ENCODE results near the gene PNPLA3.

Gene PNPLA3

GRCh38 chr22:43988116-43988820, 64.7 kb downstream of the PNPLA3 start:
- no peak overlapping the region for H3K4me3 Mint-ChIP-seq
- peaks cover 12% of the 10 kb centered on the region for H3K36me3 Mint-ChIP-seq
- peaks cover 4% of the 10 kb centered on the region for H3K4me1 Mint-ChIP-seq
- no peaks in the 10 kb centered on the region for H3K9me3 Mint-ChIP-seq
- H3K27ac Mint-ChIP-seq = peak overlapping the region; percentile 69
- H3K27me3 Mint-ChIP-seq = no peaks in the 10 kb centered on the region

GRCh38 chr22:43988960-43989359, 65.4 kb downstream of the PNPLA3 start:
- Mint-ChIP-seq H3K36me3 (peaks cover 16% of the 10 kb centered on the region), H3K27ac (no peak overlapping the region), H3K9me3 (no peaks in the 10 kb centered on the region), H3K4me1 (peaks cover 10% of the 10 kb centered on the region), H3K27me3 (no peaks in the 10 kb centered on the region), H3K4me3 (no peak overlapping the region)

DNA sequence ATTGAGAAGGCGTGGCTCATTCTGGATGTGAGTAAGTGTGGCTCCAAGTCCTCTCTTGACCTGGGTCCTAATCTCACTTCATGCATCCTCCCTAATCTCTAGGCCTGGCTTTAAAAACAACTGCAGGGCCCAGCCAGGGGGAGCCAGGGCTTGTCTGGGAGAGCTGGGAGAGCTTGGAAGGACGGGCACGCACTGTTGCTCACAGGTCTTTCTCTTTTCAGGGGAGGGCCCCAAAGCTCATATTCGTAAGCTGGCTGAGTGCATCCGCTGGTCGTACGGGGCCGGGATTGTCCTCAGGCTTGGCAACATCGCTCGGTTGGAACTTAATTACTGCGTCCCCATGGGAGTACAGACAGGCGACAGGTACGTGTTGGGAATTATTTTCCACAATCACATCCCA, 66.4 kb downstream of the PNPLA3 start:
- Mint-ChIP-seq H3K27me3 (no peaks in the 10 kb centered on the region), H3K4me1 (peaks cover 13% of the 10 kb centered on the region), H3K36me3 (peaks cover 16% of the 10 kb centered on the region), H3K27ac (no peak overlapping the region), H3K9me3 (no peaks in the 10 kb centered on the region), H3K4me3 (no peak overlapping the region)

DNA sequence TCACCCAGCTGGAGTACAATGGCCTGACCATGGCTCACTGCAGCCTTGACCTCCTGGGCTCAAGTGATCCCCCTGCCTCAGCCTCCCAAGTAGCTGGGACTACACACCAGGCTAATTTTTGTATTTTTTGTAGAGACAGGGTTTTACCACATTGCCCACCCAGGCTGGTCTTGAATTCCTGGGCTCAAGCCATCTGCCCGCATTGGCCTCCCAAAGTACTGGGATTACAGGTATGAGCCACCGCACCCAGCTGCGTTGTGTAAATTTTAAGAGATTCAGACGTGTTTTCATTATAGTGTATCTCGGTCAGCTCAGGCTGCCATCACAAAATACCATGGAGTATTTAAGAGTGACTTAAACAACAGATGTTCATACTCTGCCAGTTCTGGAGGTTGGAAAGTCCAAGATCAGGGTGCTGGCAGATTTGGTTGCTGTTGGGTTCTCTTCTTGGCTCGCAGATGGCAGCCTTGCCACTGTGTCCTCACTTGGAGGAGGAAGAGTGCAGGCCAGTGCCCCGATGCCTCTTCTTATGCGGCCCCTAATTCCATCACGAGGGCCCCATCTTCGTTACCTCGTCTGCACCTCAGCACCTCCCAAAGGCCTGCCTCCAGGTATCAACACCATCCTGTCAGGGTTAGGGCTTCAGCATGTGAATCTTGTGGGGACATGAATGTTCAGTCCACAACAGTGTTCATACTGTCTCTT, 67.9 kb downstream of the PNPLA3 start:
- no peaks in the 10 kb centered on the region for H3K27me3 Mint-ChIP-seq
- peaks cover 14% of the 10 kb centered on the region for H3K36me3 Mint-ChIP-seq
- no peaks in the 10 kb centered on the region for H3K9me3 Mint-ChIP-seq
- H3K27ac Mint-ChIP-seq = no peak overlapping the region
- H3K4me3 Mint-ChIP-seq = no peak overlapping the region
- H3K4me1 Mint-ChIP-seq = peaks cover 22% of the 10 kb centered on the region

- H3K27me3 Mint-ChIP-seq = no peaks in the 10 kb centered on the region
- no peak overlapping the region for H3K27ac Mint-ChIP-seq
- peaks cover 24% of the 10 kb centered on the region for H3K4me1 Mint-ChIP-seq
- peaks cover 17% of the 10 kb centered on the region for H3K36me3 Mint-ChIP-seq
- H3K4me3 Mint-ChIP-seq = no peak overlapping the region
- no peaks in the 10 kb centered on the region for H3K9me3 Mint-ChIP-seq
Measured at GRCh38 chr22:43992331-43992821, 68.8 kb downstream of the PNPLA3 start.

GRCh38 chr22:43993072-43993760, 69.6 kb downstream of the PNPLA3 start:
- Mint-ChIP-seq H3K27me3 (no peaks in the 10 kb centered on the region), H3K9me3 (no peaks in the 10 kb centered on the region), H3K36me3 (peaks cover 17% of the 10 kb centered on the region), H3K4me1 (peaks cover 24% of the 10 kb centered on the region), H3K4me3 (no peak overlapping the region), H3K27ac (peak overlapping the region; percentile 76)

DNA sequence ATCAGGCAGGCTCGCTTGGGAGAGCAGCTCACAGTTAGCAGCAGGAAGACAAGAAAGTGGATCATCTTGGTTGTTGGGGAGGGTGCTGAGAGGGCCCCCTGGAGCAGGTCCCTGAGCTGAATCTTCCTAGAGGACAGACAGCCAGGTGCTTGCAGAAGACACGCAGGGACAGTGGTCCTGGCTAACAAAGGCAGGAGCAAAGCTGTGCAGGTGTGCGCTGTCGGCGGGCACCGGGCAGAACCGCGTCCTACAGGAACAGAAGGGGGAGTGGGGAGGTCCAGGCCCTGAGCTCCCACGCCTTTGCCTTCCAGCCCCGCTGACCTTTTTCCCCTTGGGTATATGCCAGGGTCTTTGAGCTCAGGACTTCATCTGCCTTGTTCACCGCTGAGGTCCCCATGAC, 70.4 kb downstream of the PNPLA3 start:
- peaks cover 21% of the 10 kb centered on the region for H3K36me3 Mint-ChIP-seq
- H3K9me3 Mint-ChIP-seq = no peaks in the 10 kb centered on the region
- H3K4me3 Mint-ChIP-seq = peak overlapping the region; percentile 44
- H3K4me1 Mint-ChIP-seq = peaks cover 24% of the 10 kb centered on the region
- H3K27me3 Mint-ChIP-seq = no peaks in the 10 kb centered on the region
- H3K27ac Mint-ChIP-seq = no peak overlapping the region

GRCh38 chr22:43994416-43994815, 70.8 kb downstream of the PNPLA3 start:
- peaks cover 21% of the 10 kb centered on the region for H3K36me3 Mint-ChIP-seq
- H3K27me3 Mint-ChIP-seq = no peaks in the 10 kb centered on the region
- H3K9me3 Mint-ChIP-seq = no peaks in the 10 kb centered on the region
- H3K4me1 Mint-ChIP-seq = peaks cover 24% of the 10 kb centered on the region
- peak overlapping the region; percentile 16 for H3K4me3 Mint-ChIP-seq
- H3K27ac Mint-ChIP-seq = no peak overlapping the region

- H3K27me3 Mint-ChIP-seq = no peaks in the 10 kb centered on the region
- H3K4me3 Mint-ChIP-seq = peak overlapping the region; percentile 90
- H3K27ac Mint-ChIP-seq = peak overlapping the region; percentile 66
- H3K36me3 Mint-ChIP-seq = peaks cover 19% of the 10 kb centered on the region
- H3K9me3 Mint-ChIP-seq = no peaks in the 10 kb centered on the region
- H3K4me1 Mint-ChIP-seq = peaks cover 24% of the 10 kb centered on the region
Measured at GRCh38 chr22:43995057-43995685, 71.6 kb downstream of the PNPLA3 start.

GRCh38 chr22:43995798-43996169, 72.2 kb downstream of the PNPLA3 start:
- Mint-ChIP-seq H3K4me1 (peaks cover 24% of the 10 kb centered on the region), H3K27me3 (no peaks in the 10 kb centered on the region), H3K9me3 (no peaks in the 10 kb centered on the region), H3K27ac (peak overlapping the region; percentile 90), H3K4me3 (peak overlapping the region; percentile 90), H3K36me3 (peaks cover 20% of the 10 kb centered on the region)

- H3K27ac Mint-ChIP-seq = peak overlapping the region; percentile 90
- H3K27me3 Mint-ChIP-seq = no peaks in the 10 kb centered on the region
- peaks cover 20% of the 10 kb centered on the region for H3K36me3 Mint-ChIP-seq
- H3K4me1 Mint-ChIP-seq = peaks cover 24% of the 10 kb centered on the region
- no peaks in the 10 kb centered on the region for H3K9me3 Mint-ChIP-seq
- peak overlapping the region; percentile 90 for H3K4me3 Mint-ChIP-seq
Measured at GRCh38 chr22:43996170-43996980, 72.8 kb downstream of the PNPLA3 start.

DNA sequence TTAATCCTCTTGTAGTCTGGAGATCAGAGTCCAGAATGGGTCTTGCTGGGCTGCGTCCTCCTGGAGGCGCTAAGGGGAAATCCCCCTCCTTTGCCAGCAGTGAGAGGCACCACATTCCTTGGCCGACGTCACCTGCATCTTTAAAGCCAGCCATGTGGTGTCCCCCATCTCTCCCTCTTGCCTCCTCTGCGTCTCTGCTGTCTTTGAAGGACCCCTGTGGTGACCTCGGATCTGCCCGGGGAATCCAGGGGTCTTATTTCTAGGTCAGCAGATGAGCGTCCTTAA, 73.3 kb downstream of the PNPLA3 start:
- no peaks in the 10 kb centered on the region for H3K9me3 Mint-ChIP-seq
- H3K36me3 Mint-ChIP-seq = peaks cover 18% of the 10 kb centered on the region
- H3K4me1 Mint-ChIP-seq = peaks cover 24% of the 10 kb centered on the region
- no peak overlapping the region for H3K27ac Mint-ChIP-seq
- no peaks in the 10 kb centered on the region for H3K27me3 Mint-ChIP-seq
- peak overlapping the region; percentile 30 for H3K4me3 Mint-ChIP-seq

Measured in activated naive CD4-positive, alpha-beta T cell treated with anti-CD3 and anti-CD28 coated beads, Interleukin-2, amount 50 U/mL, for 24 hours (primary cell).